Measurements from ENCODE around the gene CIB2. TPM values are rescaled to one million over a fixed set of nuclear protein-coding genes. Genes with fewer than 3 reads are reported as not detected.

The CIB2 gene
- total and polyA plus RNA-seq, 9 donors: 1.7 to 12.4 (median 8.8) TPM

- intact Hi-C loops (cut with DNase I): no loop called here
- TF ChIP-seq EP300 (IDR thresholded peaks at IDR 0.05) (no peak), POLR2A (IDR thresholded peaks at IDR 0.05) (no peak), CTCF (IDR thresholded peaks at IDR 0.05) (no peak)
- no peaks in the 10 kb centered on the region for H3K9me3 ChIP-seq
These were observed 33.6 kb downstream of the CIB2 start for GRCh38 chr15:78097667-78098066.

GRCh38 chr15:78093242-78094020, 37.8 kb downstream of the CIB2 start:
- no peaks in the 10 kb centered on the region for H3K36me3 ChIP-seq
- no peak overlapping the region for H3K4me3 ChIP-seq
- H3K4me1 ChIP-seq (ENCODE audit: insufficient read depth): peaks cover 9% of the 10 kb centered on the region
- no peaks in the 10 kb centered on the region for H3K9me3 ChIP-seq
- H3K27me3 ChIP-seq: no peaks in the 10 kb centered on the region
- intact Hi-C loops (cut with DNase I): no loop called here
- TF ChIP-seq POLR2A (IDR thresholded peaks at IDR 0.05) (no peak), EP300 (IDR thresholded peaks at IDR 0.05) (no peak), CTCF (IDR thresholded peaks at IDR 0.05) (no peak)
- peak overlapping the region in 1 of 2 donors; percentile 23 for H3K27ac ChIP-seq
- WGBS, 3 donors: 6 to 15% (median 10%) methylated on average over 5 of the region's 5 CpGs
- peak in 2 of 5 donors; percentile 29 to 37 for DNase-seq

More at GRCh38 chr15:78097667-78098066, 33.6 kb downstream of the CIB2 start:
- peaks cover 6% of the 10 kb centered on the region for H3K4me1 ChIP-seq (ENCODE audit: insufficient read depth)
- H3K27me3 ChIP-seq: no peaks in the 10 kb centered on the region
- DNase-seq: no peak
- H3K4me3 ChIP-seq: no peak overlapping the region
- H3K27ac ChIP-seq: no peak overlapping the region
- 92 to 94% (median 94%) methylated on average over 9 of the region's 9 CpGs for WGBS, 3 donors
- no peaks in the 10 kb centered on the region for H3K36me3 ChIP-seq

GRCh38 chr15:78092261-78093041, 38.8 kb downstream of the CIB2 start, which contains the start of gene SH2D7:
TSS of gene SH2D7 (plus strand) at chr15:78092561. CDS start at chr15:78092585, 24 bp downstream.
- Histone ChIP-seq H3K27ac (peak within 1 kb of the TSS in 1 of 2 donors; percentile 23), H3K4me1 (ENCODE audit: insufficient read depth) (peaks cover 9% of the 10 kb centered on the region), H3K4me3 (no peak within 1 kb of the TSS), H3K36me3 (no peaks in the 10 kb centered on the region), H3K9me3 (no peaks in the 10 kb centered on the region), H3K27me3 (no peaks in the 10 kb centered on the region)
- no peak for DNase-seq
- 77 to 84% (median 80%) methylated on average over 9 to 11 of the region's 11 CpGs for WGBS, 3 donors
- no peak for TF ChIP-seq EP300 (IDR thresholded peaks at IDR 0.05)
- TF ChIP-seq POLR2A (IDR thresholded peaks at IDR 0.05): no peak
- no peak for TF ChIP-seq CTCF (IDR thresholded peaks at IDR 0.05)
- intact Hi-C loops (cut with DNase I): no loop called here

GRCh38 chr15:78090422-78091063, 40.7 kb downstream of the CIB2 start:
- Histone ChIP-seq H3K27me3 (no peaks in the 10 kb centered on the region), H3K36me3 (no peaks in the 10 kb centered on the region), H3K27ac (no peak overlapping the region), H3K4me1 (ENCODE audit: insufficient read depth) (peaks cover 9% of the 10 kb centered on the region), H3K4me3 (no peak overlapping the region), H3K9me3 (no peaks in the 10 kb centered on the region)
- WGBS, 3 donors: 92 to 97% (median 94%) methylated on average over 3 of the region's 3 CpGs
- intact Hi-C loops (cut with DNase I): no loop called here
- TF ChIP-seq EP300 (IDR thresholded peaks at IDR 0.05) (no peak), CTCF (IDR thresholded peaks at IDR 0.05) (no peak)
- peak in 1 of 5 donors; percentile 1 for DNase-seq
